Stimulated activated CD8-positive, alpha-beta memory T cell treated with anti-CD3 and anti-CD28 coated beads, Interleukin-4, amount 100 ng/mL, for 1 hour (primary cell): Measurements from ENCODE around the gene LRRC9.
"Not testable (repeated sequence)": the region's sequence is repeated elsewhere in the genome, so short reads cannot be mapped to it uniquely, and the experiment has no call there.

ENCODE experiments used
- DNase-seq, 2 donors: peaks; one replicate each; pipeline ENCODE4 v3.0.0-alpha.2; 2020; ENCODE audit warnings: low read depth in 2 of 2, low spot score in 1 of 2

The LRRC9 gene

GRCh38 chr14:59952141-59952540 lies 32.2 kb downstream of the LRRC9 start:
- not testable (repeated sequence) for DNase-seq

- not testable (repeated sequence) for DNase-seq
Observed at GRCh38 chr14:59957890-59958289, 37.9 kb downstream of the LRRC9 start.

- no peak for DNase-seq
Observed at GRCh38 chr14:59959668-59960067, 39.7 kb downstream of the LRRC9 start.

DNA sequence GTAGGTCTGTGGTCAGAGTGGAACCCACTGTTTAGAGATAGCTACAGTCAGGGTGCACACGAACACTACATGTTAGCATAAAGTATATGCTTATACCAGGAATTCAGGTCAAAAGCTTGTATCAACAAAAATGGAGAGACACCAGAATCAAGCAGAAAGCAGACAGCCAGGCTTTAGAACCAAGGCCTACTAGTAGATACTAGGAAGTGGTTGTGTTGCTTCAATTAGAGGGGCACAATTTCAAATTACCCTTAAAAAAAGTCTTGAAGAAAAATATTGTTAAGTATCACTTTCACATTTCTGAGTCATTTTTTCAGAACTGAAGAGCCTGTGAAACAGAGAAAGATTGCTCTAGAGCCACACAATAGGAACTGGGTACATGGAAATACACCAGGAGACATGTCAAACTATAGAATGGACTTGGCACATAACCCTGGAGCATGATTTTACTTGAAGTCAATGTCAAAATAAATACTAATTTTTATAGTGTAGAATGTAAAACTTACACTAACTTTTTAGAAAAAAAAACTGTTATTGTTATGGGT lies 41.6 kb downstream of the LRRC9 start:
- DNase-seq = no peak

DNA sequence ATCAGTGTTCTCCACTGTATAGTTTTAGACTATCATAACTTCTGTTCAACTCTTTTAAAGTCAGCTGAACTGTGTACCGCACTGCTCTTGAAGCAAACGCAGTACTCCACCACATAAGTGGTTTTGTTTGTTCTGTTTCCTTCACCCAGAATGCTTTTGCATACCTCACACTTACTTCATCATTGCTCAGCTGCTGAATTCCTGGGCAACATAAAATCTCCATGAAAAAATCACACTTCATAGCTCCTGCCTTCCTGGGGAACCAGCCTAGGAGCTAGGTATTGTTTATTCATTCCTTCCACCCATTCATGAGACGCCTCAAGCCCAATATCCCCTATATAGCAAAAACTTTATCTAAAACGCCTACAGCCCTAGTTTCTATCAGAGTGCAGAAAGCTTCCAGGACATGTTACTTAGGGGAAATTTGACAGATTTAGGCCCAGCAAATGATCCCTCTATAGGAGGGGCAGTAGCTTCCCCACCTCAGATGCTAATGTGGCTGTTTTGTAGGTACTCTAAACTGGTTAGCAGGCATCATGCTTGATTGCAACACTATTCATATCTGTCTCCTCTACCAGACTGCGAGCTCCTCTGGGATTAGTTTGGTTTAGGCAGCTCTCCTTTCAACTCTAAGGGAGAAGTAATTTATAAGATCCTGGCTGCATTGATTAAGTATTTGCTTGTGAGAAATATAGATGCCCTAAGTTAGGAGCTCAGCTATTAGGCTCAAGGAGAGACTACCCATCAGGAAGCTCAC lies 44.5 kb downstream of the LRRC9 start:
- DNase-seq = no peak

- no peak for DNase-seq
Observed at GRCh38 chr14:59969319-59969718, 49.4 kb downstream of the LRRC9 start.

GRCh38 chr14:59981564-59981963 lies 61.6 kb downstream of the LRRC9 start:
- DNase-seq = no peak

GRCh38 chr14:59983048-59983447 lies 63.1 kb downstream of the LRRC9 start:
- DNase-seq = no peak

- no peak for DNase-seq
Observed at GRCh38 chr14:59986556-59987059, 66.7 kb downstream of the LRRC9 start.

DNA sequence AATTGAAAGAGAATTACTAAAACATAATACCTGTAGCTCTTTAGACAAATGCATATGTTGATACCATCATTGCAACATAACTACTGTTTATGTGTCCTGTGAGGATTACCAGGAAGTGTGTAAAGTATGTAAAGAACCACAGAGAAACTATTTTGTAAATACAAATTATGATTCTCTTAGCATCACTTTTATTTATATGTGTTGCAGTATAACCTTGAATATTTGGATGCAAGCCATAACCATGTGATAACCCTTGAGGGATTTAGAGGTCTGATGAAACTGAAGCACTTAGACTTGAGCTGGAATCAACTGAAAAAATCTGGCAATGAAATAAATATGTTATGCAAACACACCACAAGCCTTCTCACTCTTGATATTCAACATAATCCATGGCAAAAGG lies 77.5 kb downstream of the LRRC9 start:
- DNase-seq = no peak

DNA sequence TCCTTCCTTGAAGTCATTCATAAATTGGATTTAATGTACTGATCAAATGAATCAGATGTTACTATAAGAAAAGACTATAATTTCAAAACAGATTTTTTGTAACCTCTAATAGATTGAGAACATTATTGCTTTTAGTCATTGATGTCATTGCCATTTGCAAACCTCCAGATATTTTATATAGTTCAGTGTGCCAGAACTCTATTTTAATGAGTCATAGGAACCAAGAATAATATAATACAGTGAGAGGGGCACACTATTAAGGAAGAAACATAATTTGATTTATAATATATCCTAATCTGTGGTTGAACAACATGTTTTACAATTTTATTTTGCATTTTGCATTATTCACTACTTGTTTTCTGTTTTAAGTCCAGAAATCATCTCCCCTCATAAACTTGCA lies 78.0 kb downstream of the LRRC9 start:
- DNase-seq = no peak

GRCh38 chr14:59998564-59998963 lies 78.6 kb downstream of the LRRC9 start:
- DNase-seq = no peak

GRCh38 chr14:60002819-60003492 lies 83.0 kb downstream of the LRRC9 start:
- no peak for DNase-seq

- DNase-seq = no peak
Observed at GRCh38 chr14:60003991-60004390, 84.0 kb downstream of the LRRC9 start.

GRCh38 chr14:60008042-60008441 lies 88.1 kb downstream of the LRRC9 start:
- DNase-seq = no peak

- DNase-seq = not testable (repeated sequence)
Observed at GRCh38 chr14:60010263-60010662, 90.3 kb downstream of the LRRC9 start.

DNA sequence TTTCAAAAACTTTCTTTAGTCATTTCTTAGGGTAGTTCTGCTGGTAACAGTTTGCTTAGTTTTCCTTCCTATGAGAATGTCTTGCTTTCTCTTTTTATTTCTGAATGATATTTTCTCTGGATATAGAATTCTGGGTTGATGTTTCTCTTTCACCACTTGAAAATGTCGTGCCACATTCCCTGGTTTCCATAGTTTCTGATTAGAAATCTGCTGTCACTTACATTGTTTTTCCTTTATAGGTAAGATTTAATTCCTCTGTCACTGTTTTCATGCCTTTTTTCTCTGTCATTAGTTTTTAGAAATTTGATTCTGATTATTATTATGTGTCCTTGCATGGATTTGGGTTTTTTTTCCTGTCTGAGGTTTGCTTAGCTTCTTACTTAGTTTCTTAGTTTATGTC lies 94.5 kb downstream of the LRRC9 start:
- DNase-seq = no peak

DNA sequence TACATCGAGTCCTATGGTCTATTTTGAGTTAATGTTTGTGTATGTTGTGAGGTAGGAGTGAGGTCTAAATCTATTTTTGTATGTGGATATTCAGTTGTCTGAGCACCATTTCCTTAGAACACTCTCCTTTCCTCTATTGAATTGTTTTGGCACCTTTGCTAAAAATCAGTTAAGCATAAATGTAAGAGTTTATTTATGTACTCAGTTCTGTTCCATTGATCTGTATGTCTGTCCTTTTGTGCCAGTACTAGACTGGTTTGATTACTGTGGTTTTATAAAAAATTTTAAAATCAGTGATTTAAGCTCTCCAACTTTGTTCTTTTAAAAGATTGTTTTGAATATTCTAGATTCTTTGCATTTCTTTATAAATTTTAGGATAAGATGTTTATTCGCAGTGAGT lies 101.7 kb downstream of the LRRC9 start:
- DNase-seq = no peak

- DNase-seq = no peak
Observed at GRCh38 chr14:60025571-60025970, 105.6 kb downstream of the LRRC9 start.

- no peak for DNase-seq
Observed at GRCh38 chr14:60035177-60035576, 115.2 kb downstream of the LRRC9 start.

DNA sequence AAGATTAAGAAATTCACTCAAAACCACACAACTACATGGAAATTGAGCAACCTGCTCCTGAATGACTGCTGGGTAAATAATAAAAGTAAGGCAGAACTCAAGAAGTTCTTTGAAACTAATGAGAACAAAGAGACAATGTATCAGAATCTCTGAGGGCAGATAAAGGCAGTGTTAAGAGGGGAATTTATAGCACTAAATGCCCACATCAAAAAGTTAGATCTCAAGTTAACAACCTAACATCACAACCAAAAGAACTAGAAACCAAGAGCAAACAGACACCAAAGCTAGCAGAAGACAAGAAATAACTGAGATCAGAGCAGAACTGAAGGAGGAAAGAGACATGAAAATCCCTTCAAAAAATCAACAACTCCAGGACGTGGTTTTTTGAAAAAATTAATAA lies 128.0 kb downstream of the LRRC9 start:
- not testable (repeated sequence) for DNase-seq

DNA sequence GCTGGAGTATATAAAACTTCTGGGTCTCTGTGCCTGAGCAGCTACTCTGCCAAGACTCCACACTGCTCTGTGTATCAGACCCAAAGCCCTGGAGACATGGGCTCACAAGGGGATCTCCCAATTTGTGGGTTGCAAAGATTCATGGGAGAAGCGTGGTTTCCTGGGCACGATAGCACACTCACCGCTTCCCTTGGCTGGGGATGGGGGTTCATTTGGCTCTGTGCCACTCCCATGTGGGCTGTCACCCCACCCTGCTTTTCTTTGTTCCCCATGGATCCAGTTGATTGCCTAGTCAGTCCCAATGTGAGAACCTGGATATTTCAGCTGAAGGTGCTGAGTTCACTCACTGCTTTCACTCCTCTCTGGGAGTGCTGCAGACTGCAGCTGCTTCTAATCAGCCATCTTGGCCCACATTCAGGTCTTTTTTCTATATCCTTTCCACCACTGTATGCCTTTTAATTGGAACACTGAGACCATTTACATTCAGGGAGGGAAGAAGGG lies 131.8 kb downstream of the LRRC9 start:
- DNase-seq = no peak
